ENCODE measurements around the gene DUS2.

The DUS2 gene

DNA sequence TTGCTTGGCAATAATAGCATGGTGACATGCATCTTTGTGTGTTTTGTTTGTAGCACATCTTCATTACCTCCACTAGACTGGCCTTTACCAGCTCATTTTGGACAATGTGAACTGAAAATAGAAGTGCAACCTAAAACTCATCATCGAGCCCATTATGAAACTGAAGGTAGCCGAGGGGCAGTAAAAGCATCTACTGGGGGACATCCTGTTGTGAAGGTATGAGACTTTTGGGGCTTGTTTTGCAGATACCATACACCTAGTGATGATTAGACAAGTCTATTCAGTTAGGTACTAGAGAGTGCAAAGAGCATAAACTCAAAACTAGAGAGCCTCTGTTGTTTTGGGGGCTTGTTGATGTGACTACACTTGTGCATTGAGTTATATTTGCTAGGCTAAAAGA is 103.3 kb downstream of the DUS2 start:
- no peak for DNase-seq (ENCODE audit: low spot score)

DNA sequence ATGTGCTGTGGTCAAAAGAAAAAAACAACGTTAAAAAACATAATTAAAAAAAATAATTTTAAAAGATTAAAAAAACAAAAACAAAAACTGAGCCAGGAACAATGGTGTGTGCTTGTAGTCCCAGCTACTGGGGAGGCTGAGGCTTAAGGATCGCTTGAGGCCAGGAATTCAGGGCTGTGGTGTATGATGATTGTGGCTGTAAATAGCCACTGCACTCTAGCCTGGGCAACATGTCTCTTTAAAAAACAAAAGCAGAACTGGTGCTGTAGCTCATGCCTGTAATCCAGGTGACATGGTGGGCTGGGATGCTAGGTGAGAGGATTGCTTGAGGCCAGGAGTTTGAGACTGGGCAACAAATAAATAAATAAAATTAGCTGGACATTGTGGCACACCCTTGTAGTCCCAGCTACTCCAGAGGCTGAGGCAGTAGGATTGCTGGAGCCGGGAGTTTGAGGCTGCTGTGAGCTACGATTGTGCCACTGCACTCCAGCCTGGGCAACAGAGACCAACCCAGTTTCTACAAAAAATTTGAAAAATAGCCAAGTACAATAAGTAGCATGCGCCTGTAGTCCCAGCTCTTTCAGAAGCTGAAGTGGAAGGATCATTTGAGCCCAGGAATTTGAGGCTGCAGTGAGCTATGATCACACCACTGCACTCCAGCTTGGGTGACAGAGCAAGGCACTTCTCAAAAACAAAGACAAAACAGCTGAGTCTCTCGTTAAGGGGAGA is 105.7 kb downstream of the DUS2 start:
- DNase-seq (ENCODE audit: low spot score), result no peak

Data from RKO (cell line).